ENCODE results near the gene FAM168A. TPM values are rescaled to one million over a fixed set of nuclear protein-coding genes. Genes with fewer than 3 reads are reported as not detected.
"Not testable (repeated sequence)": the region's sequence is repeated elsewhere in the genome, so short reads cannot be mapped to it uniquely, and the experiment has no call there.

FAM168A gene
- polyA plus RNA-seq, 1 donor: 22.9 TPM

GRCh38 chr11:73461335-73461840 lies 136.5 kb downstream of the FAM168A start:
- Histone ChIP-seq H3K27me3 (ENCODE audit: control insufficient read depth, insufficient read depth, low read length) (no peaks in the 10 kb centered on the region), H3K36me3 (ENCODE audit: control insufficient read depth, insufficient read depth, low read length) (no peaks in the 10 kb centered on the region), H3K9me3 (ENCODE audit: control insufficient read depth, low read depth, low read length) (no peaks in the 10 kb centered on the region), H3K27ac (ENCODE audit: low read length) (no peak overlapping the region), H3K4me1 (ENCODE audit: control insufficient read depth, insufficient read depth, low read length) (no peaks in the 10 kb centered on the region), H3K4me3 (ENCODE audit: low read length) (no peak overlapping the region)
- DNase-seq: no peak
- 40% methylated on average over 1 of the region's 2 CpGs for WGBS (ENCODE audit: insufficient coverage, low lambda C conversion rate)

GRCh38 chr11:73458201-73458600 lies 139.7 kb downstream of the FAM168A start:
- H3K36me3 ChIP-seq (ENCODE audit: control insufficient read depth, insufficient read depth, low read length): no peaks in the 10 kb centered on the region
- no peaks in the 10 kb centered on the region for H3K27me3 ChIP-seq (ENCODE audit: control insufficient read depth, insufficient read depth, low read length)
- WGBS (ENCODE audit: insufficient coverage, low lambda C conversion rate): no CpG with 5 or more reads among the region's 1 CpG
- no peak for DNase-seq
- H3K4me3 ChIP-seq (ENCODE audit: low read length): no peak overlapping the region
- H3K9me3 ChIP-seq (ENCODE audit: control insufficient read depth, low read depth, low read length): no peaks in the 10 kb centered on the region
- H3K4me1 ChIP-seq (ENCODE audit: control insufficient read depth, insufficient read depth, low read length): no peaks in the 10 kb centered on the region
- no peak overlapping the region for H3K27ac ChIP-seq (ENCODE audit: low read length)

DNA sequence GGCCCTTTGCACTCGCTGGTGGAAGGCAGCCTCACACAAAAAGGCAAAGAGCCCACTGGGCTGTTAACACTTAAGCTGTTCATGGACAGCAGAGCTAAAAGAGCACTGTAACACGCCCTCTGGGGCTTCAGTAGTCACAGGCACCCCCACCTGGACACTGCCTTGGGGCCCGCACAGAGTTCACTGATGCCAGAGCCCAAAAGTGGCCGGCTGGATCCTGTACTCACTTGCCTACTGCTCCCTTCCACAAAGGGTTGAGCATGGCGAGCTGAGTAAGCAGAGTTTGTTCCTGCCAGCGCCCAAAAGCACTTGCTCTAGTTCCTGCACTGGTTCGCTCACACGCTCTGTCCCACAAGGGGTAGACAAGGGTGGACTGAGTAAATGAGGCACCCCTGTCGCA lies 142.9 kb downstream of the FAM168A start:
- Histone ChIP-seq H3K27ac (ENCODE audit: low read length) (no peak overlapping the region), H3K4me1 (ENCODE audit: control insufficient read depth, insufficient read depth, low read length) (no peaks in the 10 kb centered on the region), H3K9me3 (ENCODE audit: control insufficient read depth, low read depth, low read length) (no peaks in the 10 kb centered on the region), H3K36me3 (ENCODE audit: control insufficient read depth, insufficient read depth, low read length) (no peaks in the 10 kb centered on the region), H3K4me3 (ENCODE audit: low read length) (no peak overlapping the region), H3K27me3 (ENCODE audit: control insufficient read depth, insufficient read depth, low read length) (no peaks in the 10 kb centered on the region)
- WGBS (ENCODE audit: insufficient coverage, low lambda C conversion rate): no CpG with 5 or more reads among the region's 9 CpGs
- DNase-seq: no peak

DNA sequence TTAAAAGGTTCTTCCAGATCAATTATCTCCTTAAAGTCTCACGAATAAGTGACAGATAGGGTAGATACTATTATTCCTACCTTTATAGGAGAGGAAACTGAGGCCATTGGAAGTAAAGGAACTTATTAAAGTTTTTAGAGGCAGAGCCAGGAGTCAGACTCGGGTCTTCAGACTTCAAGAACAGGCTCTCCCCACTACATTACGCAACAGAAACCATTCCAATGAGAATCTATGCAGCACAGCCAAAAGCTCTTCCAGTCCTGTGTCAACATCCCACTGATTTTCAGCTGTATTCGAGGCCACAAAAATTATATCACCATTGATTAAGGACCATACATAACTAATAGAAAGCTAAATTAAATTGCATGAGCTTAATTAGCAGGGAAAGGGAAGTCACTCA lies 144.3 kb downstream of the FAM168A start:
- DNase-seq: no peak
- H3K36me3 ChIP-seq (ENCODE audit: control insufficient read depth, insufficient read depth, low read length): no peaks in the 10 kb centered on the region
- WGBS (ENCODE audit: insufficient coverage, low lambda C conversion rate): 100% methylated on average over 1 of the region's 4 CpGs
- H3K27ac ChIP-seq (ENCODE audit: low read length): no peak overlapping the region
- no peak overlapping the region for H3K4me3 ChIP-seq (ENCODE audit: low read length)
- H3K4me1 ChIP-seq (ENCODE audit: control insufficient read depth, insufficient read depth, low read length): no peaks in the 10 kb centered on the region
- H3K9me3 ChIP-seq (ENCODE audit: control insufficient read depth, low read depth, low read length): no peaks in the 10 kb centered on the region
- H3K27me3 ChIP-seq (ENCODE audit: control insufficient read depth, insufficient read depth, low read length): no peaks in the 10 kb centered on the region

DNA sequence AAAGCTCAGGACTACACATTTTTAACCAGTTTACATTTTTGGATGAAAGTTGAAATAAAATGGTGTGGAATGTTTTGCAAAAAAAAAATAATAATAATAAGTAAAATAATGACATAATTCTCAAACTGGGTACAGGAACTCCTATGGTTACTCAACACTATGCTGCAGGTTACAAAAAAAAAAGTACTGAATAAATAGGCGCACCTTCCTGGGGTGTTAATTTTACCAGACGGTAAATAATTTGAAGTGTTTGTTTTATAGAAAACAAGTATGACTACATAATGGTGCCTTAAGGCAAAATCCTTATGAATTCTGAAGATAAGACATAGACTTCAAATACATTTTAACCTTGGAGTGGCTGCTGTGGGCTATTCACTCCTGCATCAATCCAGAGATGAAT lies 145.2 kb downstream of the FAM168A start:
- no peak for DNase-seq
- Histone ChIP-seq H3K36me3 (ENCODE audit: control insufficient read depth, insufficient read depth, low read length) (no peaks in the 10 kb centered on the region), H3K4me1 (ENCODE audit: control insufficient read depth, insufficient read depth, low read length) (no peaks in the 10 kb centered on the region), H3K27me3 (ENCODE audit: control insufficient read depth, insufficient read depth, low read length) (no peaks in the 10 kb centered on the region), H3K9me3 (ENCODE audit: control insufficient read depth, low read depth, low read length) (no peaks in the 10 kb centered on the region), H3K4me3 (ENCODE audit: low read length) (no peak overlapping the region), H3K27ac (ENCODE audit: low read length) (no peak overlapping the region)
- WGBS (ENCODE audit: insufficient coverage, low lambda C conversion rate): no CpG with 5 or more reads among the region's 2 CpGs

DNA sequence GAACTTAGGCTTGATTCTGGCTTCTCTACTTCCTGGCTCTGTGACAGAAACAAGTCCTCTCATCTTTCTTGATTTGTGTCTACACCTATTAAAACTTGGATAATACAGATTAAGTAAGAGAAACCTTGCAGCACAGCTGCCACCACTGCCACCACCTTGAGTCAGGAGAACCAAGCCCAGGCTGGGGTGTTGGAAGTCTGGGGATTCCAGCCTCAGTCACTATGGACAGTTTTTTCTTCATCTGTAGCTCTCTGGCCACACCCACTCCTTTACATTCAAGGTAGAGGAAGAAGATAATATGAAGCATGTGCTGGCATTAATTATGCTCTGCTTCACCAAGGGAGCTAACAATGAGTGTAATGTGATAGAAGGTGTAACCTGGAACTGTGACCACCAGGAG lies 146.0 kb downstream of the FAM168A start:
- no peak for DNase-seq
- no peak overlapping the region for H3K4me3 ChIP-seq (ENCODE audit: low read length)
- no peak overlapping the region for H3K27ac ChIP-seq (ENCODE audit: low read length)
- no peaks in the 10 kb centered on the region for H3K9me3 ChIP-seq (ENCODE audit: control insufficient read depth, low read depth, low read length)
- no peaks in the 10 kb centered on the region for H3K27me3 ChIP-seq (ENCODE audit: control insufficient read depth, insufficient read depth, low read length)
- H3K36me3 ChIP-seq (ENCODE audit: control insufficient read depth, insufficient read depth, low read length): no peaks in the 10 kb centered on the region
- H3K4me1 ChIP-seq (ENCODE audit: control insufficient read depth, insufficient read depth, low read length): no peaks in the 10 kb centered on the region

DNA sequence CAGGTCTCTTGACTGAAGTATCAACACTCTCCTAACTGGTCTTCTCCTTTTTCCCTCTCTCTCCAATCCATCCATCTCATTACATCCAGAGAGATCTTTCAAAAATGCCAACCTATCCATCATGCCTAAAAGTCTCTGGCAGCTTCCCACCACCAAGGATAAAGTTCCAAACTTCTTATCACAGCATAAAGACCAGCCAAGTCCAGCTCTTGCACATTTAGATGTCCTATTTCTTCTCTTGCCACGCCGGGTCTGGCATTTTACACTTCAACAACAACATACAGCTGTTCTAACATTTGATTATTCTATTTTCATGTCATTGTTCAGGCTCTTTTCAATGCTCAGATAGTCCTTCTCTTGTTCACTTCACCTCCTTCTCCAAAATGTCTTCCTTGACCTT lies 151.1 kb downstream of the FAM168A start:
- DNase-seq: no peak
- H3K36me3 ChIP-seq (ENCODE audit: control insufficient read depth, insufficient read depth, low read length): no peaks in the 10 kb centered on the region
- H3K9me3 ChIP-seq (ENCODE audit: control insufficient read depth, low read depth, low read length): no peaks in the 10 kb centered on the region
- H3K4me1 ChIP-seq (ENCODE audit: control insufficient read depth, insufficient read depth, low read length): peaks cover 6% of the 10 kb centered on the region
- H3K27ac ChIP-seq (ENCODE audit: low read length): no peak overlapping the region
- H3K4me3 ChIP-seq (ENCODE audit: low read length): no peak overlapping the region
- no peaks in the 10 kb centered on the region for H3K27me3 ChIP-seq (ENCODE audit: control insufficient read depth, insufficient read depth, low read length)
- 100% methylated on average over 2 of the region's 2 CpGs for WGBS (ENCODE audit: insufficient coverage, low lambda C conversion rate)

GRCh38 chr11:73445980-73446379 lies 151.9 kb downstream of the FAM168A start:
- Histone ChIP-seq H3K4me1 (ENCODE audit: control insufficient read depth, insufficient read depth, low read length) (peaks cover 6% of the 10 kb centered on the region), H3K9me3 (ENCODE audit: control insufficient read depth, low read depth, low read length) (no peaks in the 10 kb centered on the region), H3K4me3 (ENCODE audit: low read length) (no peak overlapping the region), H3K27me3 (ENCODE audit: control insufficient read depth, insufficient read depth, low read length) (no peaks in the 10 kb centered on the region), H3K27ac (ENCODE audit: low read length) (no peak overlapping the region), H3K36me3 (ENCODE audit: control insufficient read depth, insufficient read depth, low read length) (no peaks in the 10 kb centered on the region)
- DNase-seq: peak in 1 of 2 donors; percentile 28

DNA sequence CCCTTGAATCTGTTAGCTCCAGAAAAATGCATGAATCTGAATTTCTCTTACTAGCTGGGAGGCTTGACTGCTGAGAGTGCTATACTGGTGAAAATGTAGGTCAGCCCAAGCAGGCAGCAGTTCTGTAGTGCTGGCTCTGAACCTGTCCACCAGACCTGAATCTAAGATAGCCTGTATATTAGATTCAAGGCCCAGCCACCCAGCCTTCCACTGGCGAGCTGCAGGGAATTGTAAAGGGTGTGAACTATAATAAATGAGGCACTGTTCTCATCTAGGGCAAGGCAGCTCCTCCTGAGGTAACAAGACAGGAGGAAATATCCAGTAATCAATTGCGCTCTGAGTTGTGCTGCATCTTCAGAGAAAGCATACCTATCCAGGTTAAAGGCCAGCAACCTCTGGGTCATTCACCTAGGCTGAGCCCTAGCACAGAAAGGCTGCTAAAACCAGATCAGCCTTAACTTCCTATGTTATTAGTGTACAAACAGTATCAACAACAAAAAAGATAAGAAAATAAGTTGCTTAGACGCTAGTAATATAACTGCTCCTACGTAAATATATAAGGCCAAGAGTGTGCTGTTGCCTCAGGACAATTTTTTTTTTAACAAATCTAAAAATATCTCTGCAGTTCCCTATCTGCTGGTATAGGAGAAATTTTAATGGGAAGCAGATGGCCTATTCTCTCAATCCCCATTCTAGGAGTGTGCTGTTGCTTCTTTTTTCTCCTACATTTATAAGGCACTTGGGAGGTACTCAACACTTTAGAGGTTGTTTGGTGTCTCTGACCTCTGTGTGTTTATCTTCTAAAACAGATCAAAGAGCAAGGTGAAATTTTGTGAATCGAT lies 158.7 kb downstream of the FAM168A start:
- DNase-seq: peak in 1 of 2 donors; percentile 34
- no peak overlapping the region for H3K4me3 ChIP-seq (ENCODE audit: low read length)
- H3K4me1 ChIP-seq (ENCODE audit: control insufficient read depth, insufficient read depth, low read length): peaks cover 7% of the 10 kb centered on the region
- H3K27ac ChIP-seq (ENCODE audit: low read length): no peak overlapping the region
- WGBS (ENCODE audit: insufficient coverage, low lambda C conversion rate): 63% methylated on average over 2 of the region's 5 CpGs
- no peaks in the 10 kb centered on the region for H3K9me3 ChIP-seq (ENCODE audit: control insufficient read depth, low read depth, low read length)
- no peaks in the 10 kb centered on the region for H3K27me3 ChIP-seq (ENCODE audit: control insufficient read depth, insufficient read depth, low read length)
- H3K36me3 ChIP-seq (ENCODE audit: control insufficient read depth, insufficient read depth, low read length): no peaks in the 10 kb centered on the region

DNA sequence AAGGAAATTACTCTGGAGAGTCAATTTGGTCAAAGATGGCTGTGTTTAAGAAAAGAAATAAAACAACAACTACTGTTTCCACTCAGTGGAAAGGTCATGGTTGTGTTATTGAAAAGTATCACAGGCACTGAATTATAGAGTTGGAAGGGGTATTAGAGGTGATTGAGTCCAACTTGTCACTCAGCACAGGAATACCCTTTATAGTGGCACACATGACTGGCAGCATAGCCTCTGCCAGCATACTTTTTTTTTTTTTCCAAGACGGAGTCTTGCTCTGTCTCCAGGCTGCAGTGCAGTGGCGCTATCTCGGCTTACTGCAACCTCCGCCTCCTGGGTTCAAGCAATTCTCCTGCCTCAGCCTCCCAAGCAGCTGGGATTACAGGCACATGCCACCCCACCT lies 161.1 kb downstream of the FAM168A start:
- not testable (repeated sequence) for H3K27me3 ChIP-seq (ENCODE audit: control insufficient read depth, insufficient read depth, low read length); DNase-seq; H3K9me3 ChIP-seq (ENCODE audit: control insufficient read depth, low read depth, low read length); H3K27ac ChIP-seq (ENCODE audit: low read length); H3K4me1 ChIP-seq (ENCODE audit: control insufficient read depth, insufficient read depth, low read length); H3K4me3 ChIP-seq (ENCODE audit: low read length); H3K36me3 ChIP-seq (ENCODE audit: control insufficient read depth, insufficient read depth, low read length)
- 100% methylated on average over 2 of the region's 4 CpGs for WGBS (ENCODE audit: insufficient coverage, low lambda C conversion rate)

DNA sequence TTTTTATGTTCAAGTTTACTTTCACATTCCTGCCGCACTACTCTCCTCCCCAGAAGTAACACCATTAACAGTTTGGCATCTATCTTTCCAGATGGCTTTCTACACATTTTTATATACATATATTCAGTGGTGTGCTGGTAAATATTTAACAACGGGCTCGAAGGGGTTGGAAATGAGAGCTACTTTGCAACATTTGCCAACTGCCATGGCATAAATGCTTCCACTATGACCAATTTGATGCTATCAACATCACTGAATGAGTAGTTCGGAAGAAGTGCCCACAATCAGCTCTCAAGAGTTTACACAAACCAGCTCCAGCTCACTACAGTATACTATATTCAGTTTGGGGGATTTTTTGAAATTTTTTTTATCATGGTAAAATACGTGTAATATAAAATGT lies 166.5 kb downstream of the FAM168A start:
- Histone ChIP-seq H3K9me3 (ENCODE audit: control insufficient read depth, low read depth, low read length) (no peaks in the 10 kb centered on the region), H3K4me1 (ENCODE audit: control insufficient read depth, insufficient read depth, low read length) (no peaks in the 10 kb centered on the region), H3K36me3 (ENCODE audit: control insufficient read depth, insufficient read depth, low read length) (peaks cover 9% of the 10 kb centered on the region), H3K4me3 (ENCODE audit: low read length) (no peak overlapping the region), H3K27ac (ENCODE audit: low read length) (no peak overlapping the region), H3K27me3 (ENCODE audit: control insufficient read depth, insufficient read depth, low read length) (no peaks in the 10 kb centered on the region)
- no peak for DNase-seq
- WGBS (ENCODE audit: insufficient coverage, low lambda C conversion rate): 100% methylated on average over 2 of the region's 5 CpGs

All from large intestine (tissue), 3 donors.